Effector memory CD4-positive, alpha-beta T cell (primary cell): Measurements from ENCODE around the gene CLCA2.

Experiments
- DNase-seq, 3 donors: peaks; one replicate each; pipeline ENCODE4 v3.0.0-alpha.2; 2020
- H3K27ac ChIP-seq: 2 replicates; pipeline ENCODE4 v1.7.0; 2013; ENCODE audit warnings: mild to moderate bottlenecking, low read length, moderate library complexity; ENCODE audit not compliant: insufficient read depth, poor library complexity, severe bottlenecking
- H3K27me3 ChIP-seq: replicated peaks from 2 replicates; pipeline ENCODE4 v1.7.0; 2013; ENCODE audit warnings: mild to moderate bottlenecking, low read length; ENCODE audit not compliant: insufficient read depth, control insufficient read depth, poor library complexity, severe bottlenecking
- H3K36me3 ChIP-seq: 2 replicates; pipeline ENCODE4 v1.7.0; 2013; ENCODE audit warnings: mild to moderate bottlenecking, low read length, moderate library complexity; ENCODE audit not compliant: control insufficient read depth, insufficient read depth
- H3K4me1 ChIP-seq: 2 replicates; pipeline ENCODE4 v1.7.0; 2013; ENCODE audit warnings: low read length, mild to moderate bottlenecking; ENCODE audit not compliant: control insufficient read depth, insufficient read depth, poor library complexity, severe bottlenecking
- H3K4me3 ChIP-seq: 2 replicates; pipeline ENCODE4 v1.7.0; 2013; ENCODE audit warnings: low read length, low read depth, mild to moderate bottlenecking; ENCODE audit not compliant: insufficient read depth, poor library complexity, severe bottlenecking
- H3K9me3 ChIP-seq: 2 replicates; pipeline ENCODE4 v1.7.0; 2013; ENCODE audit warnings: mild to moderate bottlenecking, low read length, moderate library complexity; ENCODE audit not compliant: control insufficient read depth

The CLCA2 gene

GRCh38 chr1:86504137-86504479, 80.1 kb downstream of the CLCA2 start:
- no peak for DNase-seq
- Histone ChIP-seq H3K27me3 (no peaks in the 10 kb centered on the region), H3K4me1 (no peaks in the 10 kb centered on the region), H3K27ac (no peak overlapping the region), H3K4me3 (no peak overlapping the region), H3K36me3 (no peaks in the 10 kb centered on the region), H3K9me3 (no peaks in the 10 kb centered on the region)

- Histone ChIP-seq H3K27me3 (no peaks in the 10 kb centered on the region), H3K4me1 (no peaks in the 10 kb centered on the region), H3K9me3 (no peaks in the 10 kb centered on the region), H3K4me3 (no peak overlapping the region), H3K27ac (no peak overlapping the region), H3K36me3 (no peaks in the 10 kb centered on the region)
- no peak for DNase-seq
Measured at GRCh38 chr1:86504895-86505563, 81.1 kb downstream of the CLCA2 start.

- H3K36me3 ChIP-seq: no peaks in the 10 kb centered on the region
- no peaks in the 10 kb centered on the region for H3K27me3 ChIP-seq
- H3K27ac ChIP-seq: no peak overlapping the region
- H3K4me3 ChIP-seq: no peak overlapping the region
- no peaks in the 10 kb centered on the region for H3K9me3 ChIP-seq
- DNase-seq: no peak
- H3K4me1 ChIP-seq: no peaks in the 10 kb centered on the region
Measured at GRCh38 chr1:86505564-86505902, 81.6 kb downstream of the CLCA2 start.
